Stimulated activated CD4-positive, alpha-beta T cell treated with anti-CD3 and anti-CD28 coated beads, Interleukin-1b, Interleukin-23, amount 100 ng/mL, for 48 hours (primary cell): ENCODE data around the gene MELTF.
A peak's percentile ranks its signal among the peaks of the same experiment; 100 is the strongest.
"Not testable (repeated sequence)": the region's sequence is repeated elsewhere in the genome, so short reads cannot be mapped to it uniquely, and the experiment has no call there.

Experiments used
- DNase-seq: peaks from one replicate; pipeline ENCODE4 v3.0.0-alpha.2; 2020

Gene MELTF

DNA sequence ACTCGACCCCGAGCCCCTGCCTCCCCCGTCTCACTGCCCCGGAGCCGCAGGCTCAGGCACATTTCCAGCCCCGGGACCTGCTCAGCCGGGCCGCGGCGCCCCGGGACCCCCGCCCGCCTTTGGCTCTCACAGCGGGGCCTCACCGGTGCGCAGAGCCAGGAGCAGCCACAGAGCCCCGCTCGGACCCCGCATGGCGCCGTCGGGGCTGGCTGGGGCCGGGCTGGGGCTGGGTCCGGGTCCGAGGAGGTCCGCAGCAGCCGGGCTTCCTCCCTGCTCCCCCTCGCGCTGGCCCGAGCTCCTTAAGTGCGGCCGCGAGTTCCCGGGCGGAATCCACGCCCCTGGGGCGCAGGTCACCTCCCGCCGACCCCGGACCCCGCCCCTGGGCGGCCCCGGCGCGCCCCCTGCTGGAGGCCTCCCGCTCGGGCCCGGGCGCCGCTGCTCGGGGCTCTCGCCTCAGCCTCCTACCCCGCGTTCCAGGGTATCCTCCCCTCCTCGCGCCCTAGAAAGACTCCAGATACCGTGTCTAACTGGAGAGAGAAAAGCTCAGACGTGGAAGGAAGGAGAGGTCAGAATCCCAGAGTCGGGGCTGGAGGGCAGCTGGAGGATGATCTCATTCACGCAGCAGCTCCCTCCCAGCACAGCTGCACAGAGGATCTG, at the start of gene MELTF:
Gene MELTF, minus strand, starts transcription at position 307 of the 657 bp plus-strand sequence. Its CDS starts 115 bp downstream, at position 192.
- DNase-seq, result peak; percentile 68

DNA sequence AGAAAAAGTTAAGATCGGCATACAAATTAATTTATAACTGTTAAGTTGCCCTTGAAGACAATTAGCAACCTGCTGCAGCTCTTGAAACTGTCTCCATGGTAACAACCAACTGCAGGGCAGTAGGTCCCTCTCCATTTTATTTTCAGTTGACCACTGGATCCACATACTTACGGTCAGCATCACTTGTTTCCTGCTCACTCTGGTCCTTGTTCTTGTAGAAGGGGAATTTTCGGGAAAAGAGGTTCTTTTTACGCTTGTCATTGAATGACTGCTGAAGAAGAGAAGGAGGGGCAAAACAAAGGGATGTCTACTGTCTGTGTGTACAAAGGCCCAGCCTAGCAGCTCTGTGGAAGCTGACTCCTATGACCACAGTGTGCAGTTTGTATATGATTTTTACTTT, 46.8 kb upstream of the MELTF start:
- DNase-seq, result no peak

GRCh38 chr3:197068077-197068476, 38.5 kb upstream of the MELTF start:
- DNase-seq, result no peak

DNA sequence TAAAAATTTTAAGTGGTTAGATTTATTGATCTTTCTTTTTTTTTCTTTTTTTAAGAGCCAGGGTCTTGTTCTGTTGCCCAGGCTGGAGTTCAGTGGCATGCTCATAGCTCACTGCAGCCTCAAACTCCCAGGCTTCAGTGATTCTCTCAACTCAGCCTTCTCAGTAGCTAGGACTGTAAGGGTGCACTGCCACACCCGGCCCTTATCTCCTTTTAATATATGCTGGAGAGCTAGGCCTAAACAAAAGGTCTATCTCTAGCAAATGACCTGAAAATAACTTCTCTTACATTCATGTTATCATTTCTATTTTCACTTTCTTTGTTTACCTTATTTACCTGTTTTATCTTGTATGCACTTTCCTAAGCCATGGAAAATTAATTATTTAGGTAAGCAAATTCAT, 35.2 kb upstream of the MELTF start:
- no peak for DNase-seq

- no peak for DNase-seq
These were observed 32.8 kb upstream of the MELTF start for GRCh38 chr3:197062446-197062845.

- DNase-seq, result not testable (repeated sequence)
These were observed 22.0 kb upstream of the MELTF start for GRCh38 chr3:197051637-197052036.

DNA sequence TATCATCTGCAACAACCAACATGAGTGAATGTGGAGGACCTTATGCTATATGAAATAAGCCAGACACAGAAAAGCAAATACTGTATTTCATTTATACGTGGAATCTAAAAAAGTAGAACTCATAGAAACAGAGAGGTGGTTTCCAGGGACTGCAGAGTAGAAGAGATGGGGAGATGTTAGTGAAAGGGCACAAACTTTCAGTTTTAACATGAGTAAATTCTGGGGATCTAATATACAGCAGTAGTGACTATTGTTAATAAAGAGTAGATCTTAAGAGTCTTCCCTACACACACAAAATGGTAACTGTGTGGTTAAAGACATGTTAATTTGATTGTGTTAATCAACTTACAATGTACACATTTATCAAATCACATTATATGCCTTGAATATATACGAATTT, 20.9 kb upstream of the MELTF start:
- DNase-seq, result no peak

- no peak for DNase-seq
These were observed 12.9 kb upstream of the MELTF start for GRCh38 chr3:197042539-197042938.

- no peak for DNase-seq
These were observed 12.4 kb upstream of the MELTF start for GRCh38 chr3:197041875-197042488.

DNA sequence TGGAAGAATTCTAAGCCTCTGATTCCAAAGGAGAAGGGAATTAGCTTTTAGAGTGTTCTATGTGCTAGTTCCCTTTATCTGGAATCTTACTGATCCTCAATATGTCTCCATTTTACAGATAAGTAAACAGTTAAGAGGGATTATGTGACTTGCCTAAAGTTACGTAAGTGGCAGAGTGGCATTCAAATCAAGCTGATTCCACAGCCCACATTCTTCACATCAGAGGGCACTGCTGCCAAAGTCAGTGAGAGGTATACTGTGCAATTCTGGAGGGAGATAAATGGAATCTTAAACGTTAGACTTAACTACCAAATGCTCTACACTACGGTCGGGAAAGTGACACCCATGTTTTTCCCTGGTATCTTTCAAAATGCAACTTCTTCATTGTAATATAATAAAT, 11.0 kb upstream of the MELTF start:
- no peak for DNase-seq

GRCh38 chr3:197038679-197039462, 9.3 kb upstream of the MELTF start:
- DNase-seq, result no peak

- DNase-seq, result no peak
These were observed 6.0 kb upstream of the MELTF start for GRCh38 chr3:197035577-197035976.

GRCh38 chr3:197034778-197035177, 5.2 kb upstream of the MELTF start:
- not testable (repeated sequence) for DNase-seq

GRCh38 chr3:197033764-197034163, 4.1 kb upstream of the MELTF start:
- DNase-seq, result not testable (repeated sequence)

DNA sequence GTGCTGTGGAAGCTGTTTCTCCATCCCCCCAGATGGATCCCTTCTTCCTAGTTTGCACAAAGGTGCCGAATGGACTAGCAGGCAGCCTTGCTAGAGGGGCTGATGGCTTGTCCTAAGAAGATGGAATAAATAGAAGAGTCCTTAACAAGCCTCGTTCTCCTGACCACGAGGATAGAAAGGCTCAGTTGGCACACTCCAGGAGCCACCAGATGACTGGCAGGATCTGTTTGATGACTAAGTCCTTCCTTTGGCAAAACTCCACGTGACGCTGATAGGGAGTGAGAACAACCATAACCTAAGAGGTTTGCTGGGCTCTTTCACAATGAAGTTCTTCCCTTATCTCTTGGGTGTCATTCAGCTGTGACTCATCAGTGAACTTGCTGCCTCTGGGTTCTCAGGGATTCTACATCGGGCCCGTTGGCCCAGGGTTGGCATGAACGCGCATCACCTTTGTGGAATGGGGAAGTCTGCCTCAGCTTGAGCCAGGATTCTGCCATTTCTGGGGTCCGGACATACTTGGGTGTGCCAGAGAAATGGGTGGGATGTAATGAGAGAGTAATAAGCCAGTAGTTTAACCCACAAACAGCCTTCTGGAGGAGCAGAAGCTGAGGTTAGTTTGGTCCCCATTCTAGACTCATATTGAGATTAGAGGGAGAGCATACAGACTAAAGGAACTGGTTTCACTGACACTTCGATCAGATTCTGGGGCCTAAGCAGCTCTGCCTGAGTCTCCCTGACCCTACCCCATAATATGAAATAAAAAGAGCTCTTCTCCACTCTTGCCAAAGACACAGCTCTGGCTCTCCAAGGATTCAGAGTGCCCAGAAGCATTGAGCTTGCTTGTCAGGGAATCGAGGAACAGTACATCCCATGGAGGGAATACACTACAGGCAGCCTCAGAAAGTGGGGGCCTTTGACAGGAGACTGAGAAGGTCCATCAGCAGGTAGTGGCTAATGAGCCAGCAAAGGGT, 2.0 kb upstream of the MELTF start:
- DNase-seq, result peak; percentile 60

- no peak for DNase-seq
These were observed 1.0 kb upstream of the MELTF start for GRCh38 chr3:197030379-197031314.

DNA sequence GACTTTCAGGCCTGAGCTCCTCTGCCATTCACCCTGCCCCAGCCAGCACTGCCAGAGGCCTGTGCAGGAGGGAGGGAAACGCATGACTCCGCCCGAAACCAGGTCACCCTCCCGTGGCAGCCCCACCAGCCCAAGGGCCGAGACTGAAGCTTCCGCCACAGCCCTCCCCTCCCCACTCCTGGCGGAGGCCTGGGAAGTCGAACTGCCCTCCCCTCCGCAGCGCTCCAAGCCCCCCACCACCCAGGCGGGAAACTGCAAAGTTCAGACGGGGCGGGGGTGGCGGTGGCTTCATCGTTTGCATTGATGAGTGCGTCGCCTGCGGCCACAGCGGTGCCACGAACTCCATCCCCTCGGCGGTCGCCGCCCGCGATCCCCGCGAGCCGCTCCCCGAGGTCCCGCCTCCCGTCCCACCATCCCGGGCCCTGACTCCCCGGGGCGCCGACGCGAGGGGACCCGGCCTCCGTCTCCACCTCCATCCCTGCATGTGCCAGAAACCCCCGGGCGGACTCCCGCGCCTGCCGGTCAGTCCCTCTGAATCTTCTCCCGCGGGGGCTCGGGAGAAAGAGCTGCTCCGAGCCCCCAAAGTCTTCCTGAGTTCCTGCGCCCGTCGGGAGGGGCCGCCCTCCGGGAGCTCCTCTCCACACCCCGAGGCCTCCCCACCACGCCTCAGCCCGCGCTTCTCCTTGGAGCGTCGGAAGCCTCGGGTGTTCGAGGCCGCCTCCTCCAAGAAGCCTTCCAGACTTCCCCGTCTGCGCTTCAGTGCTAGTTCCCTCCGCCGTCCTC, 698 bp downstream of the MELTF start:
- no peak for DNase-seq

DNA sequence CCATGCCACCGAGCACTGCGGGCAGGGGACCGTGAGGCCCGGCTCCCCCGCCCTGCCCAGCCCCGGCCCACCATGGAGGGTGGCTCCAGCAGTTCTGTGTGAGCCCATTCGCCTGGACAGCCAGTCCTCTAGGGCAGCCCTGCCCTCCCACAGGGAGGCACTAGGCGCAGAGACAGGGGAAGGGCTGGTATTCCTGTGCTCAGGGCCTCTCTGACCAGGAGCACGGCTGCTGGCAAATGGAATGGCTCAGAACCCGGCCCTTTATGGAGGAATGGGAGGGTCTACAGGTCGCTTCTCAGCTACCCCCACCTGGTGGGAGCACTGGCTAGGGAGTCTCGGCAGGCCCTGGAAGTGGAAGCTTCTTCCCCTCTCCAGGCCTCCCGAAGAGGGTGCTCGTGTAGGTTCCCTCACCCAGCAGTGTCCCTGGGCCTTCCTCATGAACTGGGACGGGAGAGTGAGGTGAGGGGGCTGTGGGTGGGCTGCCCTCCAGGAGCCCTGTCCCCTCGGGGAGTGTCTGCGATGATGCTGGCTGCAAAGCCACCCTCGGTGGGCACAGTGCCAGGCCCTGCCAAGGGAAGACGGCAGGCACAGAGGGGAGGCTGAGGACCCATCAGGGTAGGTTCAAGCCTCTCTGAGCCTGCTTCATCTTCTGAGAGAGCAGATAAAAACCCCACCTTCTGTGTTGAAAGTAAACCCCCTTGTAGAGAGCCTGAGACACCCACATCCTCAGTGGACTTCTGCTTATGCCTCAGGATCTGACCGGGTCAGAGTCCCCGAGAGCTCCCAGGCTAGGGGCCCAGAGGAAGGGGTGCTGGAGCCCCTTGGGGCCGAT, 1.5 kb downstream of the MELTF start:
- no peak for DNase-seq

DNA sequence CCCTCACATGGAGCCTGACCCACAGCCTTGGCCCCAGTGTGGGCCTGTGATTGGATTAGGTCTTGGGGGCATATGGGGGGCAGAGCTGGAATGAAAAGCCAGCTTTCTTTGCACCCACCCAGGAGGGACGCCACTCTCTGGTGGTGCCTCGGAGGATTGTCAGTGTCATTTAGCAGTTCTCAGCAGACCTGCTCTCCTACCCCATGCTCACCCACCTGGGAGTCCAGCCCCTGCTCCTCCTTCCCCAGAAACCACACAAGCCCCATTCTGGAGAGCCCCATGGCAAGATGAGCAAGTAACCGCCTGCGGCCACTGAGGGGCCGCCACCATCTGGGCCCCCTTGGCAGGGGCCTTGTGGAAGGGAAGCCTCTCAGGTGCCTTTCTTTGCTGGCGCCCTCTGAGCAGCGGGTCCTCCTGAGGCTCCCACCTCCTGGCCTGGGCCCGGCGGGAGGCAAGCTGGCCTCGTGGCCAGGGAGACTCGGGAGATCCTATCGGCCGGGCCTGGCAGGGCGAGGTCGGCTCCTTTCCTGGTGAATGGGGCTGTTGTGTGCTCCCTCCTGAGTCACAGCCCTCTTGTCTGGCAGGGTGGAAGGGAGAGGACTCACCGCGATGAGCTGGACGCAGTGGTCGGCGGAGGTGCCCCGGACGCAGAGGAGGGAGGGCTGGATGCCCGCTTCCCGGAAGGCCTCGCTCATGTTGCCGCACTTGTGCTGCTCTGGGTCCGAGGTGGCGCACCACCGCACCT, 2.3 kb downstream of the MELTF start:
- DNase-seq, result no peak
